HUES6 (cell line): Measurements from ENCODE around the gene DCXR.

ENCODE experiments used
- H3K27ac ChIP-seq: 2 replicates; pipeline ENCODE4 v1.7.0; 2013; ENCODE audit warnings: low read depth, mild to moderate bottlenecking, low read length, inconsistent platforms
- H3K27me3 ChIP-seq: 2 replicates; pipeline ENCODE4 v1.6.1; 2013; ENCODE audit warnings: low read length; ENCODE audit not compliant: control insufficient read depth, insufficient read depth
- H3K36me3 ChIP-seq: 2 replicates; pipeline ENCODE4 v1.6.1; 2013; ENCODE audit warnings: low read length; ENCODE audit not compliant: control insufficient read depth, insufficient read depth
- H3K4me1 ChIP-seq: 2 replicates; pipeline ENCODE4 v1.6.1; 2013; ENCODE audit warnings: low read length; ENCODE audit not compliant: control insufficient read depth, insufficient read depth
- H3K4me3 ChIP-seq: 2 replicates; pipeline ENCODE4 v1.5.1; 2013; ENCODE audit warnings: low read depth, low read length
- H3K9ac ChIP-seq: one replicate; pipeline ENCODE4 v1.6.1; 2013; ENCODE audit warnings: mild to moderate bottlenecking, low read length
- H3K9me3 ChIP-seq: 2 replicates; pipeline ENCODE4 v1.6.1; 2013; ENCODE audit warnings: low read depth, low read length; ENCODE audit not compliant: control insufficient read depth, insufficient read depth

The DCXR gene

GRCh38 chr17:82037092-82037888 lies at the start of gene DCXR:
Gene DCXR, minus strand, starts transcription at chr17:82037697. Its CDS starts 15 bp downstream, at chr17:82037682.
- Histone ChIP-seq H3K36me3 (peaks cover 7% of the 10 kb centered on the region; the same call in 1 of the 2 replicates), H3K4me3 (peak within 1 kb of the TSS; percentile 66), H3K27ac (no peak within 1 kb of the TSS), H3K27me3 (no peaks in the 10 kb centered on the region), H3K9me3 (no peaks in the 10 kb centered on the region), H3K9ac (peak within 1 kb of the TSS; percentile 46), H3K4me1 (peaks cover 19% of the 10 kb centered on the region)

DNA sequence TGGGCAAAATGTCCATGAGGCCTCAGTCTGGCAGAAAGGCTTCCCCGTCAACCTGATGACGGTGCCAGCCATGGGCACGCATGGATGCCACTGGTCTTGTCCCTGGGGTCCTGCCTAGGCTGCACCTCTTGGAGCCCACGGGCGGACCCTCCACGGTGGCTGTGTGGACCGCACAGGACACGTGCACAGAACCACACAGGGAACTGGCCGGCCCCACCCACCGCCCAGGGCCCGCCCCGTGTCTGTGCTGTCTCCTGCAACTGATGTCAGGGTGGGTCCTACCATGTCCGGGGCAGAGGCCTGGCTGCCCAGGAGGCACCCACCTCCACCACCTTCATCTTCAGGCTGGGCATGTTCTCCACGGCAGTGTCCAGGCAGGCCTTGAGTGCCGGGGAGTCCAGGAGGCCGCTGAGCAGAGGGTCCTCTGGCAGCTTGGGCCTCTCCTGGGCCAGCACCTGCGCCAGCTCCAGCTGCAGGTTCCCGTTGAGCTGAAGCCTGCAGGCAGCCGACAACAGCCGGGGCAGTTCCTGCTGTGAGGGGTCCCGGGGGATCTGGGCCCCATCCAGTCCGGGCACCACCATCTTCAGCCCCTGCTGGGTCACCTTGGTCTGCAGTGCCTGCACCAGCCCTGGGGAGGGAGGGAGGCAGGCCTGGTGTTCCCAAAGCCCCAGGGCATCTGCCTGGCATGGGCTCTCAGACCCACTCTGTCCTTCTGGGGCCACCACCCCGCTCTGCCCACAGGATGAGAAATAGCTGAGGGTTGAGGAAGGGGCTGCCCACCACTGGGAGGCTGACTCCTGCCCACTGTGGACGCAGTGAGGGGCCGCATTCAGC lies 48.7 kb upstream of the DCXR start:
- Histone ChIP-seq H3K4me1 (no peaks in the 10 kb centered on the region), H3K27ac (no peak overlapping the region), H3K27me3 (no peaks in the 10 kb centered on the region), H3K4me3 (no peak overlapping the region), H3K9me3 (no peaks in the 10 kb centered on the region), H3K9ac (no peak overlapping the region), H3K36me3 (peaks cover 99% of the 10 kb centered on the region)

DNA sequence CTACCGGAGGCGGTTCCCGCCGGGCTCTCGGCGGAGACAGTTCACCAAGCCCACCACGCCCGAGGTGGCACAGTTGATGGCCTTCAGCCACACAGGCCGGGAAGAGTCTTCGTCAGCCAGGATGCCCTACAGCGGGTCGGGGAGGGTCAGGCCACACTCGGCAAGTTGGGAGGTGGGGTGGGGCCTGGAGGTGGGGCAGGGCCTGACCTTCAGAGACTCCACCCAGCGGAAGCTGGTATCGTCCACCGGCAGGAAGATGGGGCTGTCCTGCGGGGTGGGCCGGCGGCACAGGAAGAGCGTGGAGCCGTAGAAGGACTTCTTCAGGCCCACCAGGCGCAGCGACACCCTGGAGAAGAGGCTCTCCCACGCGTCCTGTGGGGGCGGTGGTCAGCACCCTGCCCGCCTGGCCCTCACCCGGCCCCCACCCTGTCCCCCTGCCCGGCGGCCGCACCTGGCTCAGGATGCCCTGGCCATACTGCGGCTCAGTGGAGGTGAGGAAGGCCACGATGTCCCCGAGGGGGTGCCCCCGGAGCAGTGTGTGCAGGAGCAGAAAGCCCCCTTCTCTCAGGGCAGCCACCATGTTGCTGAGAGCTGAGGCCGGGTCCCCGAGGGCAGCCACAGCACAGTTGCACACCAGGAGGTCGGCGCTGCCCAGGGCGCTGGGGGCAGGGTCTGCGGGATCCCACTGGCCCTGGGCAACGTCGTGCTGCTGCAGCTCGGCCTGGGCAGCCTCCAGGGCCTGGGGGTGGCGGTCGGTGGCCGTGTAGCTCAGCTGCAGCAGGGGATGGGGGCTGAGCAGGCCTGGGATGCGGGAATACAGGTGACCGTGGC lies 47.7 kb upstream of the DCXR start:
- H3K27me3 ChIP-seq = no peaks in the 10 kb centered on the region
- no peak overlapping the region for H3K27ac ChIP-seq
- no peak overlapping the region for H3K4me3 ChIP-seq

DNA sequence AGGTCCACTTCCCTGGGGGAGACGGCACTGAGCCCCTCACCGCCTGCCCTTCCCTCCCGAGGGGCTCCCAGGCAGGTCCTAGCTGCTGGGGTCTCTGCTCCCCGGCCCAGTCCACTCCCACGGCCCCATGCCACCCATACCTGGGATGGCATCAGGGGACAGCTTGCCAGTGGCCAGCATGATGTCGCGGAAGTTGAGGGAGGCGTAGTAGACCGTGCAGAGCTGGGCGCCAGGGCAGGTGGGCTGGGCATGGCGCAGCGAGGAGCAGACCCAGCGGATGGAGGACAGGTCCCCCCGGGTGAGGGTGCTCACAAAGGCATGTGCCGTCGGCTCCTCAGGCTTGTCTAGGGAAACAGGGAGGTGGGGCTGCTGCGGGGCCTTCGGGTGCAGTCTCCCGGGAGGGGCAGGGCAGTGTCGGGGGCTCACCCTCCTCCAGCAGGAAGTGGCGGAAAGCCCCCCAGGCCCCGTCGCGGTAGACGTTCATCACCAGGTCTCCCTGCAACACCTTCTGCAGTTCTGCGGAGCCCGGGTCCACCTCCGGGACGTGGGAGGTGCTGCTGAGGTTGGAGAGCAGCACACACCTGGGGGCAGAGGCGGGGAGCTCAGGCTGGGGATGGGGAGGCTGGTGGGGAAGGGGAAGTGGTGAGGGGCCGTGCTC lies 47.0 kb upstream of the DCXR start:
- no peak overlapping the region for H3K9ac ChIP-seq
- H3K4me3 ChIP-seq = no peak overlapping the region
- no peak overlapping the region for H3K27ac ChIP-seq
- no peaks in the 10 kb centered on the region for H3K9me3 ChIP-seq
- H3K27me3 ChIP-seq = no peaks in the 10 kb centered on the region
- no peaks in the 10 kb centered on the region for H3K4me1 ChIP-seq
- peaks cover 100% of the 10 kb centered on the region for H3K36me3 ChIP-seq

More for the DNA sequence above, 47.7 kb upstream of the DCXR start:
- Histone ChIP-seq H3K4me1 (no peaks in the 10 kb centered on the region), H3K9ac (no peak overlapping the region), H3K9me3 (no peaks in the 10 kb centered on the region), H3K36me3 (peaks cover 100% of the 10 kb centered on the region)

DNA sequence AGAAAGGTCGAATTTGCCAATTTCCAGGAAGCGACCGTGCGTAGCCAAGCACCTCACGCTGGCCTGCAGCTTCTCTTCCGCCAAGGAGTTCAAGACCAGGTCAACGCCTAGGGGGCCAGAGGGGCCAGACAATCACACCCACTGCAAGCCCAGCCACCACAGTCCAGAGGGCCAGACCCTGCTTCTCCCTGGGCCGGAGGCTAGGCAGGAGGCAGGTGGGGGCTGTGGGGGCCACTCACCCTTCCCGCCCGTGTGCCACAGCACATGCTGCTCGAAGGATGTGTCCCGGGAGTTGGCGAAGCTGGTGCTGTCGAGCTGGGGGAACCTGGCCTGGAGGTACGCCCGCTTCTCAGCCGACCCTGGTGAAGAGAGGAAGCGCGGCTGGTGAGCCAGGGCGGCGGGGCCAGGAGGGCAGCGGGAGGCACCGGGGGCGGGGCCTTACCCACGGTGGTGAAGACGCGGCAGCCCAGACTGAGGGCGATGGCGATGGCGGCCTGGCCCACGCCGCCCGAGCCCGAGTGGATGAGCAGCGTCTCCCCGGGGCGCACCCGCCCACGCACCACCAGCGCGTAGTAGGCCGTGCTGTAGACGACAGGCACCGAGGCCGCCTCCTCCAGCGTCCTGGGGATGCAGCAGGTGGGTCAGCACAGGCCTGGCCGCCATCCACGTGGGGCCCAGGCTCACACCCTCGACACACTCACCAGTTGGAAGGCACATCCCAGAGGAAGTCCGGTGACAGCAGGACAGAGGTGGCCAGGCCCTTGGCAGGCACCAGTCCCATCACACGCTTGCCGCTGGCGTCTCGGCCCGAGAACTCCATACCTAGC lies 46.2 kb upstream of the DCXR start:
- Histone ChIP-seq H3K9ac (no peak overlapping the region), H3K27me3 (no peaks in the 10 kb centered on the region), H3K27ac (no peak overlapping the region), H3K36me3 (peaks cover 99% of the 10 kb centered on the region), H3K4me1 (no peaks in the 10 kb centered on the region), H3K9me3 (no peaks in the 10 kb centered on the region), H3K4me3 (no peak overlapping the region)

- peaks cover 99% of the 10 kb centered on the region for H3K36me3 ChIP-seq
- no peak overlapping the region for H3K9ac ChIP-seq
- no peak overlapping the region for H3K4me3 ChIP-seq
- H3K9me3 ChIP-seq = no peaks in the 10 kb centered on the region
- no peaks in the 10 kb centered on the region for H3K4me1 ChIP-seq
- H3K27me3 ChIP-seq = no peaks in the 10 kb centered on the region
- H3K27ac ChIP-seq = no peak overlapping the region
These were observed 45.5 kb upstream of the DCXR start for GRCh38 chr17:82083009-82083408.

DNA sequence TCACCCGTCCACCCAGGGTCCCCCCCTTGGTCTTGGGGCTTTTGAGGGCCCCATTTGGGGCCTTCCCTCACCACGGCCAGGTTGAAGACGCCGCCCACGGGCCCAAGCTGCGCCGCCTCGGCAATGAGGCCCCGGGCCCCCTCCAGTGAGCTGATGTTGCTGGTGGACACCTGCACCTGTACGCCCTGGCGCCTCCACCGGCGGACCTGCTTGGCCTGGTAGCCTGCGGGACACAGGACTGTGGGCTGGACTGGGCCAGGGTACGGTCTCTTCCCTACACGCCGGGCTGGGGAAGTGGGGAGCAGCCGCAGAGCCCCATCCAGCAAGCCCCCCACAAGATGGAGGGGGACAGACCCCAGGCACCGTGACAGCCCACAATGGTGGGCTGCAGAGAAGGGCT lies 45.0 kb upstream of the DCXR start:
- peaks cover 94% of the 10 kb centered on the region for H3K36me3 ChIP-seq

GRCh38 chr17:82081966-82082365 lies 44.5 kb upstream of the DCXR start:
- no peak overlapping the region for H3K4me3 ChIP-seq
- H3K27ac ChIP-seq = no peak overlapping the region
- H3K4me1 ChIP-seq = no peaks in the 10 kb centered on the region
- peaks cover 89% of the 10 kb centered on the region for H3K36me3 ChIP-seq
- no peaks in the 10 kb centered on the region for H3K9me3 ChIP-seq
- no peaks in the 10 kb centered on the region for H3K27me3 ChIP-seq
- no peak overlapping the region for H3K9ac ChIP-seq

More for the DNA sequence above, 45.0 kb upstream of the DCXR start:
- Histone ChIP-seq H3K4me1 (no peaks in the 10 kb centered on the region), H3K9ac (no peak overlapping the region), H3K27me3 (no peaks in the 10 kb centered on the region), H3K9me3 (no peaks in the 10 kb centered on the region), H3K4me3 (no peak overlapping the region), H3K27ac (no peak overlapping the region)

- peaks cover 85% of the 10 kb centered on the region for H3K36me3 ChIP-seq
These were observed 44.0 kb upstream of the DCXR start for GRCh38 chr17:82081546-82081945.

More at GRCh38 chr17:82081546-82081945, 44.0 kb upstream of the DCXR start:
- Histone ChIP-seq H3K27me3 (no peaks in the 10 kb centered on the region), H3K9me3 (no peaks in the 10 kb centered on the region), H3K9ac (no peak overlapping the region), H3K4me1 (no peaks in the 10 kb centered on the region), H3K4me3 (no peak overlapping the region), H3K27ac (no peak overlapping the region)
